Small intestine (tissue), 7 donors: Measurements from ENCODE around the gene SOX18. TPM values are rescaled to one million over a fixed set of nuclear protein-coding genes. Genes with fewer than 3 reads are reported as not detected.

Experiments used
- DNase-seq, 2 donors: peaks; one replicate each; pipeline versions ENCODE4 v3.0.0 to v3.0.0-alpha.2; 2013
- FAIRE-seq: peaks from 2 replicates; lab custom pipeline; 2012; peaks lifted over from hg19 to GRCh38; lab: Jason Lieb, UNC
- H3K27ac ChIP-seq, 3 donors: one replicate each; pipeline ENCODE4 v1.5.1; 2013; ENCODE audit warnings: low read length in 2 of 3, mild to moderate bottlenecking in 2 of 3, control low read depth in 1 of 3, inconsistent platforms in 1 of 3, low read depth in 1 of 3, moderate library complexity in 1 of 3
- H3K27me3 ChIP-seq, 3 donors: one replicate each; pipeline ENCODE4 v1.6.1; 2013; ENCODE audit warnings: low read length in 3 of 3, inconsistent platforms in 1 of 3; ENCODE audit not compliant: control insufficient read depth in 3 of 3, insufficient read depth in 3 of 3
- H3K36me3 ChIP-seq, 3 donors: one replicate each; pipeline ENCODE4 v1.6.1; 2013; ENCODE audit warnings: low read length in 3 of 3, inconsistent platforms in 1 of 3, low read depth in 1 of 3, mild to moderate bottlenecking in 1 of 3, moderate library complexity in 1 of 3; ENCODE audit not compliant: control insufficient read depth in 3 of 3, insufficient read depth in 2 of 3
- H3K4me1 ChIP-seq, 3 donors: one replicate each; pipeline ENCODE4 v1.6.1; 2013; ENCODE audit warnings: low read length in 2 of 3, inconsistent platforms in 1 of 3, low read depth in 1 of 3, mild to moderate bottlenecking in 1 of 3, moderate library complexity in 1 of 3; ENCODE audit not compliant: control insufficient read depth in 3 of 3, insufficient read depth in 2 of 3
- H3K4me3 ChIP-seq, 3 donors: one replicate each; pipeline ENCODE4 v1.5.1; 2013; ENCODE audit warnings: low read length in 3 of 3, control low read depth in 1 of 3, inconsistent platforms in 1 of 3, low read depth in 1 of 3, mild to moderate bottlenecking in 1 of 3, moderate library complexity in 1 of 3
- H3K9me3 ChIP-seq, 2 donors: one replicate each; pipeline ENCODE4 v1.6.1; 2013; ENCODE audit warnings: low read depth in 1 of 2, low read length in 1 of 2; ENCODE audit not compliant: control insufficient read depth in 2 of 2, insufficient read depth in 1 of 2
- WGBS, 3 donors: extraction: QIAGEN DNeasy Blood & Tissue Kit; methylation state at CpG; one replicate each; pipeline ENCODE4 v1.1.7; 2013; 5-methylcytosine and 5-hydroxymethylcytosine counted together
- polyA plus RNA-seq, 4 donors: library from polyadenylated mRNA; stranded (reverse) in 3 of 4; unstranded in 1 of 4; fragments of 200-250 nt in 3 of 4; fragments of 120-200 nt in 1 of 4; gene quantifications; one replicate each; pipeline versions ENCODE4 v1.2.1 to v1.2.3, GENCODE V29; 2013
- donor health status: healthy with polysubstance abuse.
- donor health status: control.
- donor health status: control.
- donor health status: Bipolar disorder and iron deficiency.
- donor health status: healthy.

The SOX18 gene
- polyA plus RNA-seq, 4 donors: 0.67 to 26.8 (median 2.9) TPM

GRCh38 chr20:64083378-64083803, 34.0 kb upstream of the SOX18 start:
- Histone ChIP-seq H3K4me1 (peaks cover 0 to 22% (median 0%) of the 10 kb centered on the region in 3 donors), H3K36me3 (no peaks in the 10 kb centered on the region), H3K27ac (no peak overlapping the region), H3K4me3 (peak overlapping the region in 2 of 3 donors; percentile 1 to 44), H3K9me3 (peaks cover 0 to 12% of the 10 kb centered on the region in 2 donors), H3K27me3 (peaks cover 4 to 68% (median 18%) of the 10 kb centered on the region in 3 donors)
- WGBS, 3 donors: 0 to 1% (median 0%) methylated on average over 19 to 52 of the region's 52 CpGs
- peak in 1 of 2 donors; percentile 85 for DNase-seq
- no peak for FAIRE-seq

- WGBS, 3 donors: 17 to 20% (median 19%) methylated on average over 13 of the region's 13 CpGs
- Histone ChIP-seq H3K36me3 (no peaks in the 10 kb centered on the region), H3K27me3 (peaks cover 4 to 72% (median 18%) of the 10 kb centered on the region in 3 donors), H3K27ac (no peak overlapping the region), H3K4me3 (peak overlapping the region in 1 of 3 donors; percentile 44), H3K4me1 (peaks cover 0 to 23% (median 0%) of the 10 kb centered on the region in 3 donors), H3K9me3 (peaks cover 0 to 10% of the 10 kb centered on the region in 2 donors)
- FAIRE-seq (no peak), DNase-seq (no peak)
These were observed 33.5 kb upstream of the SOX18 start for GRCh38 chr20:64082820-64083377.

GRCh38 chr20:64082126-64082731, 32.8 kb upstream of the SOX18 start:
- Histone ChIP-seq H3K9me3 (peaks cover 0 to 5% of the 10 kb centered on the region in 2 donors), H3K27ac (no peak overlapping the region), H3K36me3 (no peaks in the 10 kb centered on the region), H3K27me3 (peaks cover 4 to 73% (median 18%) of the 10 kb centered on the region in 3 donors), H3K4me1 (peaks cover 0 to 23% (median 0%) of the 10 kb centered on the region in 3 donors), H3K4me3 (no peak overlapping the region)
- FAIRE-seq: no peak
- 12 to 19% (median 14%) methylated on average over 13 of the region's 13 CpGs for WGBS, 3 donors
- no peak for DNase-seq

GRCh38 chr20:64081624-64081964, 32.2 kb upstream of the SOX18 start:
- peaks cover 4 to 73% (median 18%) of the 10 kb centered on the region in 3 donors for H3K27me3 ChIP-seq
- peaks cover 0 to 1% of the 10 kb centered on the region in 2 donors for H3K9me3 ChIP-seq
- H3K4me3 ChIP-seq: no peak overlapping the region
- WGBS, 3 donors: 60 to 84% (median 72%) methylated on average over 6 of the region's 6 CpGs
- peaks cover 0 to 23% (median 0%) of the 10 kb centered on the region in 3 donors for H3K4me1 ChIP-seq
- DNase-seq (no peak), FAIRE-seq (no peak)
- H3K36me3 ChIP-seq: no peaks in the 10 kb centered on the region
- no peak overlapping the region for H3K27ac ChIP-seq

- FAIRE-seq (no peak), DNase-seq (no peak)
- Histone ChIP-seq H3K9me3 (no peaks in the 10 kb centered on the region), H3K27me3 (peaks cover 4 to 69% (median 18%) of the 10 kb centered on the region in 3 donors), H3K27ac (no peak overlapping the region), H3K36me3 (peaks cover 0 to 3% (median 0%) of the 10 kb centered on the region in 3 donors), H3K4me3 (no peak overlapping the region), H3K4me1 (peaks cover 0 to 23% (median 0%) of the 10 kb centered on the region in 3 donors)
- 38 to 70% (median 65%) methylated on average over 15 to 17 of the region's 17 CpGs for WGBS, 3 donors
These were observed 31.6 kb upstream of the SOX18 start for GRCh38 chr20:64080813-64081623.

GRCh38 chr20:64080013-64080812, 30.8 kb upstream of the SOX18 start, which contains the start of gene OPRL1:
Gene OPRL1, plus strand, starts transcription at chr20:64080082. Its CDS starts 12,639 bp downstream, at chr20:64092721.
- WGBS, 3 donors: 3 to 6% (median 5%) methylated on average over 49 to 62 of the region's 62 CpGs
- peaks cover 0 to 3% (median 0%) of the 10 kb centered on the region in 3 donors for H3K36me3 ChIP-seq
- H3K4me1 ChIP-seq: peaks cover 0 to 23% (median 0%) of the 10 kb centered on the region in 3 donors
- DNase-seq (peak in 1 of 2 donors; percentile 25), FAIRE-seq (no peak)
- peak within 1 kb of the TSS; percentile 53 to 77 (median 68) for H3K4me3 ChIP-seq
- no peaks in the 10 kb centered on the region for H3K9me3 ChIP-seq
- H3K27ac ChIP-seq: peak within 1 kb of the TSS in 2 of 3 donors; percentile 52 to 78
- peaks cover 3 to 61% (median 13%) of the 10 kb centered on the region in 3 donors for H3K27me3 ChIP-seq

GRCh38 chr20:64079273-64080012, 30.0 kb upstream of the SOX18 start, which contains the start of gene RGS19:
Gene RGS19, minus strand, starts transcription at chr20:64079518. Its CDS starts 2,632 bp downstream, at chr20:64076886.
- Histone ChIP-seq H3K27me3 (peaks cover 0 to 54% (median 11%) of the 10 kb centered on the region in 3 donors), H3K4me1 (peaks cover 0 to 20% (median 0%) of the 10 kb centered on the region in 3 donors), H3K9me3 (no peaks in the 10 kb centered on the region), H3K27ac (peak within 1 kb of the TSS in 2 of 3 donors; percentile 52 to 78), H3K36me3 (peaks cover 0 to 3% (median 0%) of the 10 kb centered on the region in 3 donors), H3K4me3 (peak within 1 kb of the TSS; percentile 53 to 77 (median 68))
- FAIRE-seq (no peak), DNase-seq (peak; percentile 40 to 79)
- WGBS, 3 donors: 0 to 1% (median 1%) methylated on average over 41 to 73 of the region's 73 CpGs
